C4-2B (cell line): ENCODE data around the gene DYNLT5.
"Not testable (repeated sequence)": the region's sequence is repeated elsewhere in the genome, so short reads cannot be mapped to it uniquely, and the experiment has no call there.

Source experiments
- CTCF ChIP-seq: fragments of 450-650 bp; conservative IDR thresholded peaks from 2 replicates; pipeline ENCODE4 v1.5.1; 2017; ENCODE audit warnings: mild to moderate bottlenecking
- ZFX ChIP-seq: fragments of 450-650 bp; IDR thresholded peaks from 2 replicates; pipeline ENCODE4 v1.6.1; 2017

- not testable (repeated sequence) for TF ChIP-seq CTCF, ZFX
These were observed 33.5 kb downstream of the DYNLT5 start for GRCh38 chr1:66785800-66786199.
